IMR-90 (cell line): ENCODE results near the gene NFASC. TPM values are rescaled to one million over a fixed set of nuclear protein-coding genes. Genes with fewer than 3 reads are reported as not detected.

ENCODE experiments used
- ATAC-seq: fragments of 200-7000 bp; cut with Tn5 transposase; 2 replicates; pipeline ENCODE4 v1.9.1; 2020; ENCODE audit warnings: low read depth, mild to moderate bottlenecking, moderate library complexity
- BruUV-seq: library from RNA; stranded (reverse); fragments of 400-500 nt; replicated peaks from 2 replicates; lab custom pipeline; 2021; lab: Mats Ljungman, UMichigan
- CTCF ChIA-PET: fragments of 300-600 bp; formaldehyde crosslinking; extraction: SDS; loops from one replicate; lab custom pipeline; 2021; ENCODE audit warnings: antibody characterized with exemption; lab: Yijun Ruan, JAX
- POLR2A ChIA-PET: fragments of 300-600 bp; sonication (Branson Sonifier 250); formaldehyde crosslinking; loops from one replicate; lab custom pipeline; 2022; ENCODE audit warnings: antibody characterized with exemption; ENCODE audit not compliant: unreplicated experiment; lab: Charles Lee
- DNase-seq: peaks from one replicate; pipeline ENCODE4 v3.0.0; 2013
- H2AFZ ChIP-seq: replicated peaks from 2 replicates; pipeline ENCODE3; 2013; ENCODE audit warnings: low read length, mild to moderate bottlenecking; ENCODE audit not compliant: poor library complexity
- H2AK5ac ChIP-seq: 2 replicates; pipeline ENCODE4 v1.6.1; 2013; ENCODE audit warnings: low read depth, low read length, inconsistent platforms
- H2AK9ac ChIP-seq: replicated peaks from 2 replicates; pipeline ENCODE3; 2013; ENCODE audit warnings: mild to moderate bottlenecking, low read depth, low read length, moderate library complexity; ENCODE audit not compliant: poor library complexity
- H2BK120ac ChIP-seq: 2 replicates; pipeline ENCODE4 v1.6.1; 2013; ENCODE audit warnings: low read depth, low read length, inconsistent platforms
- H2BK15ac ChIP-seq: 3 replicates; pipeline ENCODE4 v1.6.1; 2013; ENCODE audit warnings: low read depth, low read length, inconsistent platforms
- H2BK20ac ChIP-seq: 2 replicates; pipeline ENCODE4 v1.6.1; 2013; ENCODE audit warnings: low read depth, mild to moderate bottlenecking, inconsistent platforms, low read length, moderate library complexity
- H2BK5ac ChIP-seq: 2 replicates; pipeline ENCODE4 v1.6.1; 2013; ENCODE audit warnings: mild to moderate bottlenecking, low read depth, low read length, inconsistent platforms; ENCODE audit not compliant: poor library complexity, severe bottlenecking
- H3K14ac ChIP-seq: replicated peaks from 2 replicates; pipeline ENCODE4 v1.6.1; 2013; ENCODE audit warnings: low read depth, low read length, inconsistent platforms
- H3K18ac ChIP-seq: 2 replicates; pipeline ENCODE4 v1.6.1; 2013; ENCODE audit warnings: low read depth, low read length, control low read depth
- H3K23ac ChIP-seq: 2 replicates; pipeline ENCODE4 v1.6.1; 2013; ENCODE audit warnings: low read depth, low read length, inconsistent platforms
- H3K27ac ChIP-seq: 2 replicates; pipeline ENCODE4 v1.5.1; 2013; ENCODE audit warnings: mild to moderate bottlenecking, control low read depth, low read length; ENCODE audit not compliant: insufficient read depth
- H3K27me3 ChIP-seq: 2 replicates; pipeline ENCODE4 v1.6.1; 2013; ENCODE audit warnings: low read length; ENCODE audit not compliant: control insufficient read depth, insufficient read depth
- H3K36me3 ChIP-seq: 2 replicates; pipeline ENCODE4 v1.6.1; 2013; ENCODE audit warnings: low read length, mixed read lengths; ENCODE audit not compliant: control insufficient read depth, insufficient read depth
- H3K4ac ChIP-seq: 2 replicates; pipeline ENCODE4 v1.6.1; 2013; ENCODE audit warnings: low read depth, low read length, inconsistent platforms
- H3K4me1 ChIP-seq: 2 replicates; pipeline ENCODE4 v1.6.1; 2013; ENCODE audit warnings: low read length, mixed read lengths; ENCODE audit not compliant: control insufficient read depth, insufficient read depth
- H3K4me2 ChIP-seq: 2 replicates; pipeline ENCODE4 v1.6.1; 2013; ENCODE audit warnings: low read depth, mild to moderate bottlenecking, control low read depth, low read length, moderate library complexity
- H3K4me3 ChIP-seq: 2 replicates; pipeline ENCODE4 v1.5.1; 2013; ENCODE audit warnings: low read depth, mild to moderate bottlenecking, control low read depth, low read length, moderate library complexity; ENCODE audit not compliant: insufficient read depth
- H3K56ac ChIP-seq: 2 replicates; pipeline ENCODE4 v1.6.1; 2013; ENCODE audit warnings: low read length, inconsistent platforms; ENCODE audit not compliant: insufficient read depth; ENCODE audit errors: extremely low read depth
- H3K79me1 ChIP-seq, 2 experiments: 2 replicates each; pipeline ENCODE4 v1.6.1; 2013; ENCODE audit warnings: low read length in 2 of 2, inconsistent platforms in 1 of 2, low read depth in 1 of 2
- H3K9ac ChIP-seq: 2 replicates; pipeline ENCODE4 v1.6.1; 2013; ENCODE audit warnings: low read depth, low read length, control low read depth
- H3K9me1 ChIP-seq: 2 replicates; pipeline ENCODE4 v1.6.1; 2013; ENCODE audit warnings: low read length, inconsistent platforms; ENCODE audit not compliant: insufficient read depth
- H3K9me3 ChIP-seq: 2 replicates; pipeline ENCODE4 v1.6.1; 2013; ENCODE audit warnings: low read length; ENCODE audit not compliant: control insufficient read depth, insufficient read depth
- H4K20me1 ChIP-seq: 2 replicates; pipeline ENCODE4 v1.6.1; 2013; ENCODE audit warnings: low read length, inconsistent platforms; ENCODE audit not compliant: insufficient read depth
- H4K5ac ChIP-seq: 2 replicates; pipeline ENCODE4 v1.6.1; 2013; ENCODE audit warnings: mild to moderate bottlenecking, low read depth, low read length, control low read depth
- H4K8ac ChIP-seq, 2 experiments: 2 replicates each; pipeline ENCODE4 v1.6.1; 2013; ENCODE audit warnings: low read depth in 2 of 2, low read length in 2 of 2, control low read depth in 1 of 2, inconsistent platforms in 1 of 2
- H4K91ac ChIP-seq: 2 replicates; pipeline ENCODE4 v1.6.1; 2013; ENCODE audit warnings: low read depth, low read length, inconsistent platforms; ENCODE audit not compliant: insufficient read depth
- BHLHE40 ChIP-seq: fragments of 150-350 bp; IDR thresholded peaks from 2 replicates; pipeline ENCODE4 v1.6.1; 2016; ENCODE audit warnings: mild to moderate bottlenecking, low read depth, low read length
- CEBPB ChIP-seq: IDR thresholded peaks from 2 replicates; pipeline ENCODE4 v1.6.1; 2012; ENCODE audit warnings: low read depth, low read length, improper control_type of control experiment
- CHD1 ChIP-seq: IDR thresholded peaks from 2 replicates; pipeline ENCODE4 v1.6.1; 2012; ENCODE audit warnings: low read depth, low read length, improper control_type of control experiment
- ELK1 ChIP-seq: fragments of 150-350 bp; IDR thresholded peaks from 2 replicates; pipeline ENCODE4 v1.6.1; 2016; ENCODE audit warnings: low read depth, mild to moderate bottlenecking, low read length, moderate library complexity, borderline replicate concordance
- FOS ChIP-seq: fragments of 150-350 bp; IDR thresholded peaks from 2 replicates; pipeline ENCODE4 v1.6.1; 2016; ENCODE audit warnings: low read depth, low read length
- MAFK ChIP-seq: IDR thresholded peaks from 2 replicates; pipeline ENCODE4 v1.6.1; 2012; ENCODE audit warnings: low read depth, low read length, improper control_type of control experiment
- MAZ ChIP-seq: IDR thresholded peaks from 2 replicates; pipeline ENCODE4 v1.6.1; 2012; ENCODE audit warnings: low read depth, mild to moderate bottlenecking, low read length, improper control_type of control experiment, moderate library complexity, borderline replicate concordance
- MXI1 ChIP-seq: IDR thresholded peaks from 2 replicates; pipeline ENCODE4 v1.6.1; 2012; ENCODE audit warnings: low read depth, mild to moderate bottlenecking, low read length, moderate library complexity, borderline replicate concordance
- NFE2L2 ChIP-seq: fragments of 150-350 bp; IDR thresholded peaks from 2 replicates; pipeline ENCODE4 v1.6.1; 2016; ENCODE audit warnings: low read depth, mild to moderate bottlenecking, low read length
- POLR2A ChIP-seq: IDR thresholded peaks from 2 replicates; pipeline ENCODE4 v1.6.1; 2012; ENCODE audit warnings: mild to moderate bottlenecking, low read depth, low read length
- RAD21 ChIP-seq: IDR thresholded peaks from 2 replicates; pipeline ENCODE4 v1.6.1; 2012; ENCODE audit warnings: low read length, improper control_type of control experiment
- RCOR1 ChIP-seq: IDR thresholded peaks from 2 replicates; pipeline ENCODE4 v1.6.1; 2012; ENCODE audit warnings: mild to moderate bottlenecking, low read length, improper control_type of control experiment; ENCODE audit not compliant: insufficient replicate concordance
- RFX5 ChIP-seq: IDR thresholded peaks from 2 replicates; pipeline ENCODE4 v1.8.0; 2012; ENCODE audit warnings: low read depth, mild to moderate bottlenecking, low read length, moderate library complexity
- SMC3 ChIP-seq: fragments of 150-350 bp; IDR thresholded peaks from 2 replicates; pipeline ENCODE4 v1.6.1; 2016; ENCODE audit warnings: low read depth, mild to moderate bottlenecking, antibody characterized with exemption, low read length, moderate library complexity
- USF2 ChIP-seq: fragments of 150-350 bp; IDR thresholded peaks from 2 replicates; pipeline ENCODE4 v1.6.1; 2017; ENCODE audit warnings: mild to moderate bottlenecking, antibody characterized with exemption, low read length, low read depth
- WGBS, 2 experiments: methylation state at CpG; one replicate each; pipeline versions ENCODE4 v1.1.5 to v1.1.7; 2013; ENCODE audit warnings: missing lambda C conversion rate in 2 of 2; ENCODE audit not compliant: insufficient read length in 1 of 2; ENCODE audit errors: extremely low coverage in 2 of 2; 5-methylcytosine and 5-hydroxymethylcytosine counted together
- dilution Hi-C: fragments of 300-500 bp; cut with HindIII; formaldehyde crosslinking; loops from one replicate; pipeline ENCODE4 v1.14.3; 2018; ENCODE audit warnings: low sequenced_read_pairs; ENCODE audit not compliant: unreplicated experiment
- in situ Hi-C: fragments of 300-500 bp; cut with MboI; formaldehyde crosslinking; loops from 3 replicates; pipeline ENCODE4 v1.14.3; 2019; ENCODE audit warnings: low sequenced_read_pairs, inconsistent platforms, mixed read lengths
- intact Hi-C: fragments of 100-400 bp; cut with micrococcal nuclease; formaldehyde crosslinking; loops from 2 replicates; pipeline ENCODE4 v1.10.0; 2022
- polyA plus RNA-seq, 3 experiments: library from polyadenylated mRNA; depleted of rRNA; stranded (reverse); fragments of >200 nt; gene quantifications; 2 replicates each; pipeline ENCODE4 v1.2.3, GENCODE V29; 2012; ENCODE audit warnings: low replicate concordance in 1 of 3
- total RNA-seq: library from RNA; depleted of rRNA; stranded (reverse); fragments of >200 nt; gene quantifications from 2 replicates; pipeline ENCODE4 v1.2.3, GENCODE V29; 2012
- TF ChIP-seq, protein P1 (sequence below): conservative IDR thresholded peaks from 2 replicates; pipeline ENCODE4 v1.5.1; 2012; ENCODE audit warnings: mild to moderate bottlenecking, low read depth, low read length, improper control_type of control experiment

Gene NFASC
- total and polyA plus RNA-seq, 2 of the 4 experiments (the other 2 are of a cell fraction) = 0.18 to 0.79 TPM

DNA sequence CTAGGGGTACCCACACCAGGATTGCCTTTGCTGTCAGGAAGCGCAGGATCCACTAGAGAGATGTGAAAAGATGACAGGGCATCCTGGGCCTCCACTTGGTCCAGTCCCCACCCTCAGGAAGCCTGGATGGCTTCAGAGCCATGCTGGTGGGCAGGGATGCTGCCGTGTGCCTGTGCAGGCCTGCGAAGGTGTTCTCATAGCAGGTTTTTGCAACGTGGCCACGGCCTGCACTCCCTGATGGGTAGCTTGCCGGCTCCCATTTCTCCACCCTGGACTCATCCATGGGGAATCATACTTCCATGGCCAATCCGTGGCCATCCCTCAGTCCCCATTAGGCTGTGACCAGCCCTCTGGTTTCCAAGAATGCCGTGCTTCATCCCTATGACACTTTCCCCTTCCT lies 138.2 kb downstream of the NFASC start:
- Histone ChIP-seq H3K27ac (no peak overlapping the region), H4K91ac (no peak overlapping the region), H3K18ac (no peak overlapping the region), H3K4me2 (no peak overlapping the region), H3K23ac (no peak overlapping the region), H3K14ac (no peak overlapping the region), H2BK20ac (no peak overlapping the region), H3K9ac (no peak overlapping the region), H2AFZ (no peak overlapping the region), H3K27me3 (peaks cover 45% of the 10 kb centered on the region), H2AK5ac (no peak overlapping the region), H3K4ac (no peak overlapping the region), H3K79me1 (no peaks in the 10 kb centered on the region), H3K56ac (no peak overlapping the region), H2BK5ac (no peak overlapping the region), H3K36me3 (no peaks in the 10 kb centered on the region), H3K9me1 (no peaks in the 10 kb centered on the region), H2AK9ac (no peak overlapping the region), H2BK15ac (no peak overlapping the region), H4K20me1 (no peaks in the 10 kb centered on the region), H4K5ac (no peak overlapping the region), H2BK120ac (no peak overlapping the region), H3K4me3 (no peak overlapping the region), H3K9me3 (no peaks in the 10 kb centered on the region), H4K8ac (no peak overlapping the region), H3K4me1 (no peaks in the 10 kb centered on the region)
- CTCF ChIA-PET = no interaction called here
- intact Hi-C loops (no loop called here), in situ Hi-C loops (no loop called here), dilution Hi-C loops (no loop called here)
- ATAC-seq (no peak), DNase-seq (no peak)
- POLR2A ChIA-PET = no interaction called here
- no TSS peak for BruUV-seq
- no CpG with 5 or more reads among the region's 8 CpGs for WGBS, 2 experiments
- TF ChIP-seq MAZ (no peak), USF2 (no peak), CHD1 (no peak), RFX5 (no peak), MXI1 (no peak), MAFK (no peak), RAD21 (no peak), CEBPB (no peak), FOS (no peak), SMC3 (no peak), RCOR1 (no peak), POLR2A (no peak), NFE2L2 (no peak), ELK1 (no peak), BHLHE40 (no peak)
- TF ChIP-seq, protein P1, sequence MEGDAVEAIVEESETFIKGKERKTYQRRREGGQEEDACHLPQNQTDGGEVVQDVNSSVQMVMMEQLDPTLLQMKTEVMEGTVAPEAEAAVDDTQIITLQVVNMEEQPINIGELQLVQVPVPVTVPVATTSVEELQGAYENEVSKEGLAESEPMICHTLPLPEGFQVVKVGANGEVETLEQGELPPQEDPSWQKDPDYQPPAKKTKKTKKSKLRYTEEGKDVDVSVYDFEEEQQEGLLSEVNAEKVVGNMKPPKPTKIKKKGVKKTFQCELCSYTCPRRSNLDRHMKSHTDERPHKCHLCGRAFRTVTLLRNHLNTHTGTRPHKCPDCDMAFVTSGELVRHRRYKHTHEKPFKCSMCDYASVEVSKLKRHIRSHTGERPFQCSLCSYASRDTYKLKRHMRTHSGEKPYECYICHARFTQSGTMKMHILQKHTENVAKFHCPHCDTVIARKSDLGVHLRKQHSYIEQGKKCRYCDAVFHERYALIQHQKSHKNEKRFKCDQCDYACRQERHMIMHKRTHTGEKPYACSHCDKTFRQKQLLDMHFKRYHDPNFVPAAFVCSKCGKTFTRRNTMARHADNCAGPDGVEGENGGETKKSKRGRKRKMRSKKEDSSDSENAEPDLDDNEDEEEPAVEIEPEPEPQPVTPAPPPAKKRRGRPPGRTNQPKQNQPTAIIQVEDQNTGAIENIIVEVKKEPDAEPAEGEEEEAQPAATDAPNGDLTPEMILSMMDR = no peak
